HG02970 (cell line): ENCODE data around the gene CPA3.

Source experiments
- ATAC-seq: cut with Tn5 transposase; IDR thresholded peaks from one replicate; pipeline ENCODE4 v1.9.1; 2021; ENCODE audit warnings: mild to moderate bottlenecking, moderate library complexity, moderate number of reproducible peaks; ENCODE audit not compliant: unreplicated experiment, low FRiP score

CPA3 gene

GRCh38 chr3:148914936-148915690 is 50.0 kb downstream of the CPA3 start:
- ATAC-seq = no peak

- ATAC-seq = no peak
Measured at GRCh38 chr3:148916132-148916531, 51.0 kb downstream of the CPA3 start.

- no peak for ATAC-seq
Measured at GRCh38 chr3:148922467-148922866, 57.4 kb downstream of the CPA3 start.

- ATAC-seq = no peak
Measured at GRCh38 chr3:148923592-148923991, 58.5 kb downstream of the CPA3 start.

GRCh38 chr3:148924562-148924961 is 59.5 kb downstream of the CPA3 start:
- no peak for ATAC-seq

- ATAC-seq = no peak
Measured at GRCh38 chr3:148925845-148926244, 60.7 kb downstream of the CPA3 start.

- ATAC-seq = no peak
Measured at GRCh38 chr3:148930752-148931151, 65.7 kb downstream of the CPA3 start.

- no peak for ATAC-seq
Measured at GRCh38 chr3:148931574-148931973, 66.5 kb downstream of the CPA3 start.

GRCh38 chr3:148932972-148933371 is 67.9 kb downstream of the CPA3 start:
- ATAC-seq = no peak

- ATAC-seq = no peak
Measured at GRCh38 chr3:148937467-148938255, 72.6 kb downstream of the CPA3 start.

GRCh38 chr3:148938306-148938705 is 73.2 kb downstream of the CPA3 start:
- no peak for ATAC-seq

- no peak for ATAC-seq
Measured at GRCh38 chr3:148938936-148939335, 73.8 kb downstream of the CPA3 start.

- no peak for ATAC-seq
Measured at GRCh38 chr3:148940983-148941382, 75.9 kb downstream of the CPA3 start.

- ATAC-seq = peak; percentile 93
Measured at GRCh38 chr3:148943506-148944205, 78.6 kb downstream of the CPA3 start.

- no peak for ATAC-seq
Measured at GRCh38 chr3:148945116-148945515, 80.0 kb downstream of the CPA3 start.
